Subcutaneous abdominal adipose tissue (tissue), 5 donors: ENCODE measurements around the gene RRP12.
A peak's percentile ranks its signal among the peaks of the same experiment; 100 is the strongest.
"Not testable (repeated sequence)": the region's sequence is repeated elsewhere in the genome, so short reads cannot be mapped to it uniquely, and the experiment has no call there.

ENCODE experiments used
- H3K27ac ChIP-seq: one replicate; pipeline ENCODE4 v1.7.0; 2013; ENCODE audit warnings: low read depth, mild to moderate bottlenecking, inconsistent platforms, low read length, moderate library complexity
- H3K27me3 ChIP-seq, 5 donors: one replicate each; pipeline ENCODE4 v1.7.0; 2013; ENCODE audit warnings: low read length in 5 of 5, inconsistent platforms in 1 of 5; ENCODE audit not compliant: control insufficient read depth in 5 of 5, insufficient read depth in 4 of 5
- H3K36me3 ChIP-seq, 5 donors: one replicate each; pipeline ENCODE4 v1.7.0; 2013; ENCODE audit warnings: low read length in 5 of 5; ENCODE audit not compliant: control insufficient read depth in 5 of 5, insufficient read depth in 5 of 5
- H3K4me1 ChIP-seq, 5 donors: one replicate each; pipeline ENCODE4 v1.7.0; 2013; ENCODE audit warnings: low read length in 5 of 5, mild to moderate bottlenecking in 3 of 5, moderate library complexity in 1 of 5; ENCODE audit not compliant: control insufficient read depth in 5 of 5, insufficient read depth in 5 of 5
- H3K4me3 ChIP-seq, 5 donors: one replicate each; pipeline ENCODE4 v1.7.0; 2013; ENCODE audit warnings: low read length in 5 of 5, low read depth in 1 of 5
- H3K9ac ChIP-seq, 5 donors: one replicate each; pipeline ENCODE4 v1.7.0; 2013; ENCODE audit warnings: low read length in 5 of 5, mild to moderate bottlenecking in 4 of 5, moderate library complexity in 3 of 5
- H3K9me3 ChIP-seq, 5 donors: one replicate each; pipeline ENCODE4 v1.7.0; 2013; ENCODE audit warnings: low read length in 5 of 5; ENCODE audit not compliant: control insufficient read depth in 5 of 5
- donor health status: healthy.
- donor health status: healthy.
- donor health status: healthy.
- donor health status: healthy.
- donor health status: healthy.

Gene RRP12

GRCh38 chr10:97428572-97428981, 27.4 kb upstream of the RRP12 start:
- Histone ChIP-seq H3K9me3 (no peaks in the 10 kb centered on the region), H3K9ac (peak overlapping the region in 2 of 5 donors; percentile 48 to 56), H3K27ac (peak overlapping the region; percentile 33), H3K27me3 (no peaks in the 10 kb centered on the region), H3K4me1 (peaks cover 11 to 38% (median 33%) of the 10 kb centered on the region in 5 donors), H3K4me3 (no peak overlapping the region), H3K36me3 (peaks cover 8 to 28% (median 26%) of the 10 kb centered on the region in 5 donors)

- H3K4me3 ChIP-seq, result peak overlapping the region; percentile 64 to 97 (median 91)
- peaks cover 8 to 24% (median 22%) of the 10 kb centered on the region in 5 donors for H3K36me3 ChIP-seq
- no peaks in the 10 kb centered on the region for H3K27me3 ChIP-seq
- H3K27ac ChIP-seq, result peak overlapping the region; percentile 57
- peaks cover 11 to 38% (median 33%) of the 10 kb centered on the region in 5 donors for H3K4me1 ChIP-seq
- H3K9ac ChIP-seq, result peak overlapping the region in 3 of 5 donors; percentile 30 to 71 (median 51)
- no peaks in the 10 kb centered on the region for H3K9me3 ChIP-seq
Measured at GRCh38 chr10:97427571-97428179, 26.5 kb upstream of the RRP12 start.

- Histone ChIP-seq H3K4me1 (peaks cover 11 to 38% (median 33%) of the 10 kb centered on the region in 5 donors), H3K9me3 (no peaks in the 10 kb centered on the region)
Measured at GRCh38 chr10:97426776-97427570, 25.8 kb upstream of the RRP12 start.

GRCh38 chr10:97425964-97426775, 25.0 kb upstream of the RRP12 start, which contains the start of gene PGAM1:
PGAM1 (plus strand) TSS chr10:97426191; CDS start chr10:97426308, 117 bp downstream.
- Histone ChIP-seq H3K27ac (peak within 1 kb of the TSS; percentile 84), H3K36me3 (peaks cover 6 to 12% (median 11%) of the 10 kb centered on the region in 5 donors), H3K4me1 (peaks cover 11 to 38% (median 33%) of the 10 kb centered on the region in 5 donors), H3K9ac (peak within 1 kb of the TSS; percentile 76 to 88 (median 86)), H3K4me3 (peak within 1 kb of the TSS; percentile 83 to 97 (median 91)), H3K27me3 (no peaks in the 10 kb centered on the region), H3K9me3 (no peaks in the 10 kb centered on the region)

More at GRCh38 chr10:97426776-97427570, 25.8 kb upstream of the RRP12 start:
- no peaks in the 10 kb centered on the region for H3K27me3 ChIP-seq
- peak overlapping the region; percentile 64 to 97 (median 91) for H3K4me3 ChIP-seq
- H3K36me3 ChIP-seq, result peaks cover 8 to 20% (median 19%) of the 10 kb centered on the region in 5 donors
- peak overlapping the region; percentile 69 for H3K27ac ChIP-seq
- peak overlapping the region in 4 of 5 donors; percentile 74 to 88 (median 86) for H3K9ac ChIP-seq

- not testable (repeated sequence) for H3K27me3 ChIP-seq, H3K9me3 ChIP-seq, H3K36me3 ChIP-seq, H3K4me3 ChIP-seq, H3K9ac ChIP-seq, H3K27ac ChIP-seq
- H3K4me1 ChIP-seq, result peaks cover 11 to 38% (median 34%) of the 10 kb centered on the region in 5 donors
Measured at GRCh38 chr10:97423757-97424098, 22.6 kb upstream of the RRP12 start.

GRCh38 chr10:97416565-97416964, 15.4 kb upstream of the RRP12 start:
- no peak overlapping the region for H3K27ac ChIP-seq
- H3K36me3 ChIP-seq, result no peaks in the 10 kb centered on the region
- no peaks in the 10 kb centered on the region for H3K9me3 ChIP-seq
- H3K9ac ChIP-seq, result no peak overlapping the region
- H3K4me3 ChIP-seq, result no peak overlapping the region
- H3K4me1 ChIP-seq, result peaks cover 1 to 8% (median 4%) of the 10 kb centered on the region in 5 donors
- no peaks in the 10 kb centered on the region for H3K27me3 ChIP-seq

- H3K36me3 ChIP-seq, result no peaks in the 10 kb centered on the region
- peaks cover 0 to 1% (median 0%) of the 10 kb centered on the region in 5 donors for H3K4me1 ChIP-seq
- no peak overlapping the region for H3K27ac ChIP-seq
- H3K27me3 ChIP-seq, result no peaks in the 10 kb centered on the region
- H3K9ac ChIP-seq, result no peak overlapping the region
- H3K4me3 ChIP-seq, result no peak overlapping the region
- H3K9me3 ChIP-seq, result no peaks in the 10 kb centered on the region
Measured at GRCh38 chr10:97412891-97413304, 11.8 kb upstream of the RRP12 start.

- H3K27me3 ChIP-seq, result no peaks in the 10 kb centered on the region
- no peaks in the 10 kb centered on the region for H3K9me3 ChIP-seq
- H3K27ac ChIP-seq, result no peak overlapping the region
- no peak overlapping the region for H3K9ac ChIP-seq
- no peak overlapping the region for H3K4me3 ChIP-seq
- H3K36me3 ChIP-seq, result no peaks in the 10 kb centered on the region
- peaks cover 4 to 12% (median 8%) of the 10 kb centered on the region in 5 donors for H3K4me1 ChIP-seq
Measured at GRCh38 chr10:97411406-97411805, 10.3 kb upstream of the RRP12 start.

GRCh38 chr10:97408496-97408992, 7.4 kb upstream of the RRP12 start:
- no peak overlapping the region for H3K4me3 ChIP-seq
- H3K27me3 ChIP-seq, result no peaks in the 10 kb centered on the region
- no peaks in the 10 kb centered on the region for H3K36me3 ChIP-seq
- peaks cover 4 to 18% (median 8%) of the 10 kb centered on the region in 5 donors for H3K4me1 ChIP-seq
- H3K9me3 ChIP-seq, result no peaks in the 10 kb centered on the region
- H3K9ac ChIP-seq, result no peak overlapping the region
- no peak overlapping the region for H3K27ac ChIP-seq
